Islet of Langerhans (tissue), 1 donor: Measurements from ENCODE around the gene BMP6.

Source experiments
- FAIRE-seq: peaks from one replicate; lab custom pipeline; 2011; peaks lifted over from hg19 to GRCh38; lab: Jason Lieb, UNC

The BMP6 gene

DNA sequence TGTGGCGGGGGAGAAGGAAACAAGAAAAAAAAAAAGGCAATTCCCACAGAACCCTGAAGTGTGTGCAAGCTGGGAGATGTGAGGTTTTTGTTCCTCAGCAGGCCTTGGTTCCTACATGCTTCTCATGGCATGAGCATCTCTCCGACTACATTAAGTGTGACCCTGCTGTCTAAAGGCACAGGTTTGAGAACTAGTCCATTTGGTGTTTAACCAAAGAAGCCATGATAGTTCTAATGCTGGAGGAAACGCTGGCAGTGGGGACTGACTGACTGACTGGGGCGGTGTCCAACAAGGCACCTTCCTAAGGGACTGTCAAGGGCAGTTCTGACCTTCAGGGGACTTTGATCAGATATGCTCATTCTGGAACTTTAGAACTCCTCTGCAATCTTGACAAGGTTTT is 180.8 kb downstream of the BMP6 start:
- no peak for FAIRE-seq

- no peak for FAIRE-seq
Measured at GRCh38 chr6:7907159-7907558, 181.3 kb downstream of the BMP6 start.

DNA sequence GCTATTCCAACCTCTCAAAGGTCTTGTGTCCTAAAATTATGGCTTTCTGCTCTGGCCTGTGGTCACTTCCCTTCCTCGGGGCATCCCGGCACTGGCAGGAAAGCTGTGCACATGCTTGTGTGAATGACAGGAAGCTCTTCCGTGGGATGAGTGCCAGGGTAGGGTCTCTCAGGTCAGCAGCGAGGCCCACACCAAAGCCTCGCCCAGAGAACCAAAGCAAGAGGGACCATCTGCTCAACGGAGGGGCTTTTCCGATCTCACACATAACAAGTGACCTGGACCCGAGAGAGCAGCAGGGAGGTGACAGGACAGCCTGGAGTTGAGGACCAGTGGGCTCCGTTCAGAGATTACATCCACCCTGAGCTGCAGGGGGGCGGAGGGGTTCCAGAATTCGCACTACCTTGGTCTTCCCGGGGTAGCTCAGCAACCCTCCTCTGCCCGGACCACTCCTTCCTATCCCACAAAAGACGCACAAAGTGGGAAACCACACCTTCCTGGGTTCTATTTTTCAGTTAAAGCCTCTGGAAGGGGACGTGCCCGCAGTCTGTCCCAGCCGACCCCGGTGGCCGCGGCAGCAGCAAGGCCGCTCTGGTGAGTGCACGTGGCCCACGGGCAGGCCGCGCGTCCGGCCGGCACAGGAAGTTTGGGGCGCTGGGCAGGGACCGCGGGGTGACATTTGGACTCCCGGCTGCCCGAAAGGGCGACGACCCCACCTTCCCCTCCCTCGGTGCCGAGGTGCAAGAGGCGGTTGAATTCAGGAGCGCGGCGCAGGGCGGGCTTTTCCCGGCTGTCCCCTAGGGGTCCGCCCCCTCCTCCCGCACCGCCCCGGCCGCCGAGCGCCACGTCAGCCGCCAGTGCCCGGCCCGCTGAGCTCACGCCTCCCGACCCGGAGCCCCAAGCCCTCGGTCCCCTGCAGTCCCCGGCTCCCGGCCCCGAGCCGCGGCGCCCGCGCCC is 183.7 kb downstream of the BMP6 start:
- no peak for FAIRE-seq

DNA sequence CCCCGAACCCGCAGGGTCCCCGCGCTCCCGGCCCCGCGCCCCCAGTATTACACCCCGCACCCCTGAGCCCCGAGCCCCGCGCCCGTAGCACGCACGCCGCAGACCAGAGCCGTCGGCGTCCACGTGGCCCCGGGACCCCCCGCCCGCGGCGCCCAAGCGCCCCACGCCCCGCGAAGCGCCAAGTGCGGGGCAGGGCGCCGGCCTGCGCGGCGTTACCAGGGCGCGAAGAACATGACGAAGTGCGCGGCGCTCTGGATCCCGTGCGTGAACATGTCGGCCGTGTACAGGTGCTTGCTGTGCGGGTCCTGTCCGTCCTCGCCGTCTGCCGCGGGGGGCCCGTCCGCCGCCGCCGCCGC is 184.4 kb downstream of the BMP6 start:
- FAIRE-seq = no peak

- no peak for FAIRE-seq
Measured at GRCh38 chr6:7910654-7911344, 184.9 kb downstream of the BMP6 start, which contains the start of gene TXNDC5. TXNDC5 (minus strand) TSS chr6:7910788; CDS start chr6:7910776, 12 bp downstream.

DNA sequence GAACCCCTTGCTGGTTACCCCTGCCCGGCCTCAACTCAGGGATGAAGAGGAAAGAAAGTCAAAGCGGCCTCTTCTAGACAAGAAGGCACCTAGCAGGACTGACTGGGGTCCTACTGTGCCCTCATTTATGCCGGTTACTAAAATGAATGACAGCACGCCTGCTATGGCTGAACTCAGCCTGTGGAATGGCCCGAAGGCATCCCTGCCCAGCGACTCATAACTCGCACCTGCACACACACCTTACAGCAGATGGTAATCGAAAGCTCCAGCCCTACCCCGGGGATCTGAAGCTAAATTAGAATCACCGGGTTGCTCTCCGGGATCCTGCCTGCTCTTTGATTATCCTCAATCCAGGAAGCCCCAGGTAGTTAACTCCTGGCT is 185.4 kb downstream of the BMP6 start:
- FAIRE-seq = no peak

DNA sequence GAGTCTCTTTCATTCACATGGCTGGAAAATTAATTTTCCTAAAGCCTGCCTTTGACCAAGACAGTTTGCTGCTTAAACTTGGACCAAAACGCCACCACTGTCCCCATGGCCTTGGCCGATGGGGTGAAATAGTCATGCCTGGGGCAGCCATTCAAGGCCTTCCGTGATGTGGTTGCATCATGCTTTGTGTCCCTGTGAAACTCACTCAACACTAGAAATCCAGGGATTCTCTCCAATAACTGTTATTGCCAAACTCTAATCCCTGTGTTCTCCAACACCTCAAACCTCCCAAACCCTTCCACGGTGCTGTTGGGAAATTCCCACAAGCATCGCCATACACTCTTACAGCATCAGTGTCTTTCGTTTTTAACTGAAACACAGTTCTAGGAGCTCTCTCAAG is 186.1 kb downstream of the BMP6 start:
- FAIRE-seq = no peak

GRCh38 chr6:7912736-7913517 is 187.0 kb downstream of the BMP6 start:
- no peak for FAIRE-seq

DNA sequence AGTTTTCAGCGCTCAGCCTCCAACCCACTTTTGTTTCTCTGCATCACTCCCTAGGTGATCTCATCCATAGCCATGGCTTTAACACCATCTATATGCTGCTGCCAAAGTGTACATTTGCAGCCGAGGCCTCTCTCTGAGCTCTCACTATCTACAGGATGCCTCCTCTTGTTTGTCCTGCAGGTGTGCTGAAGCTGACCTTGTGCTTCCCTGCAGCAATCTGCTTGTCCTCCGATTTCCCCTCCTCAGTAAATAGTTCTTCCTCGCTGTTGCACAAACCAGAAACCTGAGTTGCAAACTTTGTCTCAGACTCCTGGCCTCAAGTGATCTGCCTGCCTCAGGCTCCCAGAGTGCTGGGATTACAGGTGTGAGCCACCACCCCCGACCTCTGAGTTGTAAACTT is 188.4 kb downstream of the BMP6 start:
- no peak for FAIRE-seq

DNA sequence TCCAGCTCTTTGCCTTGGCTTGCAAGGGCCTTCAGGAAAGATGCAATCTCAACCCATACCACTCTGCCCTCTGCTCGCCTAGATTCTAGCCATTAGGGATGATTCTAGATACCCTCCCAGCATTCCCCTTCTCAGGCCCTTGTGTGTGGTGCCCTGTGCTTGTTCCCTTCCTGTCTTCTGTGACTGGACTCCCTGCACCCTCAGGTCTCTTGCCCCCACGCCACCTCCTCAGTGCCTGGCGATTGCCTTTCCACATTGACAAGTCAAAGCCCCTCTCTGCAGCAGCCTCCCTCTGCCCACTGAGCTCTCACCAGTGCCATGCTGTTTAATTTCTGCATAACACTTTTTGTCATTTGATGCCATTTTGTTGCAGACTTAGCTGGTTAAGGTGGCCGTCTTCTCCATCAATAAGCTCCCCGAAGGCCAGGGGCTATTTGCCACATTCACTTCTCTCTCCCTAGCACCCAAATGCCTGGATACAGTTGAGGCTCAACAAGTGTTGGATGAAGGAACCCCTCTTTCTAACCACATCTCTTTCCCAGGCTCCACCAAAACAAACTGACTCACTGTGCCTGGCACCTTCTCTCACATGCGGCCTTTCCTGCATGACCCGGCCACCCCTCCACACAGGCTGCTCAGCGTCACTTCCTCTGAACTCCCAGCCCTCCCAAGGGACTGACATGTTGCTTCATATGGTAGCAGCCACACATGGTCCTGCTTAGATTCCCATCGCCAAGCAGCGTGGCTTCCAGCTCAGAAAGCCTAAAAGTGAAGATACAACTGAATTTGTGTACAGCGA is 189.3 kb downstream of the BMP6 start:
- no peak for FAIRE-seq

DNA sequence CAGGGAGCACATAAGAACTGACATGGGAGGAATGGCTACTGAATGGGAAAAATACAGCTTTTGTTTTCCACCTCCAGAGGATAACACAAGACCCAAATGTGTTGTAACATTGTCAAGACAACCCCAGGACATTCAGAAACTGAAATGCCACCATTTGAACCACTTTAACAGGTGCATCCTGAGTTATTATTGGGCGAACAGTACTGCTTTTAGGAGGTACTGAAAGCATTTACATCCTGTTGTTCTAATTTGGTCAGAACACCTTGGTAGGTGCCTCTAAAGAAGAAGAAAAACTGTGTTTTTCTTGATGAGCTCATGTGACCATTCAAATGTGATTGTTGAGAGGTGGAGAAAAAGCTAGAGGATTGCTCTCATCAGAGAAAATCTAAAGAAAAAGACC is 191.1 kb downstream of the BMP6 start:
- FAIRE-seq = no peak

GRCh38 chr6:7917729-7918128 is 191.8 kb downstream of the BMP6 start:
- FAIRE-seq = no peak

- no peak for FAIRE-seq
Measured at GRCh38 chr6:7918403-7918802, 192.5 kb downstream of the BMP6 start.

GRCh38 chr6:7919871-7920270 is 194.0 kb downstream of the BMP6 start:
- FAIRE-seq = no peak

GRCh38 chr6:7920425-7920824 is 194.5 kb downstream of the BMP6 start:
- FAIRE-seq = no peak

DNA sequence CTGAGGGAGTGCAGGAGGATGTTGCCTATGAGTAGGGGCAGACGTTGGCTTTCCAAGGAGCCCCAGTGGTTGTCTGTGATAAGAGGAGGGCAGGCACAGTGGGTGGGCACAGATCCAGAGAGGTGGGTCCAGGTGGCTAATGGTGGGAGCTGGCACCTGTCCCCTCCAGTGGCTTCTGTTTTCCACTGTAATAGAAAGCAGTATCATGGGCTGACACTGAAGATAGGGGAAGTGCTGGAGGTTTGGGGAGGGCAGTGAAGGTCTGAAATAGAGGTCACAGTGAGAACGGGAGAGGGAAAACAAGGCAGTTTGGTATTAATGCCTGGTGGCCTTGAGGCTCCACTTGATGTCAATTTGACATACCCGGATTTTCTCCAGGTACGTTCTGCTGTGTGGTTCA is 195.1 kb downstream of the BMP6 start:
- no peak for FAIRE-seq

DNA sequence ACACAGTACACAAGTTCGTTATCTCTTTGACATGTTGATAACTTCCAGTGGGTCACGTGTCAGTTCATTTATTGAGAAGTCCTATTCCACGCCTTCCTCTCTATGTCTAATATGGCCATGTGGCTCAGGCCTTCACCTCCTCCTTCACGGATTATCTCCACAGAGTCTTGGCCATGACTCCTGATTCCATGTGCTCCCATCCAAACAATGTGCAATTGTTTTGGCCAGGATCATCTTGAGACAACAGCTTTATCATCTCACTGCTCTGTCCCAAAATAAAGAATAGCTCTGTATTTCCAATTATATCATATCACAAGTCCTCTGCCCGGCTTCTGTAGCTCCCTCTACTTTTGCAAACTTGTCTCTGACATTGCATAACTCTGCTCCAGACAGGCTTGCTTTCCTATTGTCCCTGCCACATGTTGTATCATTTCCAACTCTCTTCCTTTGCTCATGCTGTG is 195.8 kb downstream of the BMP6 start:
- FAIRE-seq = no peak

GRCh38 chr6:7922596-7922995 is 196.7 kb downstream of the BMP6 start:
- FAIRE-seq = no peak

DNA sequence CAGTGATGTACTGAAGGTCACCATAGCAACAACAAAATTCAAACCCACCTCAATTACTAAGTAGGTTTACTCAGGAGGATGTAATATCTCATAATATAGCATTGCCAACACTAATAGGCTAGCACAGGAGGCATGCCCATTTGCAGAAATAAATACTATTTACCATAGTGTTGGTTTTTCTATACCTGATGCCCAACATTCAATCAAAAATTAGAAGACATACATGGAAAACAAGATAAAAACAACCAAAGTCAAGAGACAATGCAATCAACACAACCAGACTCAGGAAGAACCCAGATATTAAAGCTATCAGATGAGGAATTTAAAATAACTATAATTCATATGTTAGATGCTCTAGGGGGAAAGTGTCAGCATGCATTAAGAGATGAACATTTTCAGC is 199.0 kb downstream of the BMP6 start:
- FAIRE-seq = no peak
